K562 (cell line): ENCODE data around the gene BANP. TPM values are rescaled to one million over a fixed set of nuclear protein-coding genes. Genes with fewer than 3 reads are reported as not detected.

Source experiments
- CBX1 ChIP-seq: sonication (generic); IDR thresholded peaks from 2 replicates; pipeline ENCODE4 v1.6.1; 2016; ENCODE audit warnings: antibody characterized with exemption, low read depth, mild to moderate bottlenecking
- CEBPB ChIP-seq: fragments of 450-650 bp; IDR thresholded peaks from 2 replicates; pipeline ENCODE4 v1.6.1; 2016; ENCODE audit warnings: missing genetic modification characterization, missing compliant biosample characterization
- COPS2 ChIP-seq: fragments of 450-650 bp; conservative IDR thresholded peaks from 2 replicates; pipeline ENCODE4 v1.6.1; 2016; ENCODE audit warnings: mild to moderate bottlenecking, moderate library complexity
- GATAD2A ChIP-seq: fragments of 450-650 bp; IDR thresholded peaks from 2 replicates; pipeline ENCODE4 v1.6.1; 2017
- HMG20B ChIP-seq: fragments of 250-450 bp; sonication (Bioruptor Pico); IDR thresholded peaks from 2 replicates; pipeline ENCODE4 v1.5.0; 2021; ENCODE audit warnings: mild to moderate bottlenecking
- ILK ChIP-seq: fragments of 450-650 bp; IDR thresholded peaks from 2 replicates; pipeline ENCODE4 v1.6.1; 2016; ENCODE audit warnings: missing genetic modification characterization, low read depth, mild to moderate bottlenecking, missing compliant biosample characterization, moderate library complexity, borderline replicate concordance
- NRF1 ChIP-seq, 2 experiments: fragments of 450-650 bp; IDR thresholded peaks in 1 of 2; conservative IDR thresholded peaks in 1 of 2; 2 replicates each; pipeline ENCODE4 v1.6.1; 2014; ENCODE audit warnings: mild to moderate bottlenecking in 2 of 2
- PPARD ChIP-seq: fragments of 250-450 bp; sonication (Bioruptor Pico); IDR thresholded peaks from 2 replicates; pipeline ENCODE4 v1.8.0; 2022; ENCODE audit warnings: inconsistent platforms, mild to moderate bottlenecking, moderate library complexity
- PURB ChIP-seq: sonication (generic); formaldehyde crosslinking; IDR thresholded peaks from 2 replicates; pipeline ENCODE4 v1.9.0; 2021; ENCODE audit warnings: low read depth, mild to moderate bottlenecking, missing genetic modification reagents
- RBM17 ChIP-seq: fragments of 200-400 bp; formaldehyde crosslinking; IDR thresholded peaks from 2 replicates; pipeline ENCODE4 v1.6.1; 2017; ENCODE audit warnings: low read depth, mild to moderate bottlenecking, low read length, borderline replicate concordance
- SMAD2 ChIP-seq: fragments of 150-350 bp; IDR thresholded peaks from 2 replicates; pipeline ENCODE4 v1.6.1; 2014; ENCODE audit warnings: low read depth, mild to moderate bottlenecking, low read length
- SMARCA5 ChIP-seq: fragments of 450-650 bp; IDR thresholded peaks from 2 replicates; pipeline ENCODE4 v1.6.1; 2016
- TCFL5 ChIP-seq: fragments of 250-450 bp; sonication (Bioruptor Pico); conservative IDR thresholded peaks from 2 replicates; pipeline ENCODE4 v1.6.1; 2021; ENCODE audit warnings: mild to moderate bottlenecking, moderate library complexity, matching md5 sums
- TOE1 ChIP-seq, 2 experiments: fragments of 450-650 bp in 1 of 2; sonication (generic) in 1 of 2; formaldehyde crosslinking in 1 of 2; IDR thresholded peaks; 2 replicates each; pipeline versions ENCODE4 v1.7.1 to v1.8.0; 2016 to 2022; ENCODE audit warnings: borderline replicate concordance in 2 of 2, mild to moderate bottlenecking in 2 of 2, antibody characterized with exemption in 1 of 2, inconsistent platforms in 1 of 2, low read depth in 1 of 2, missing genetic modification reagents in 1 of 2, moderate library complexity in 1 of 2
- ZC3H8 ChIP-seq: fragments of 450-650 bp; IDR thresholded peaks from 2 replicates; pipeline ENCODE4 v1.6.1; 2017
- ZKSCAN3 ChIP-seq: fragments of 250-450 bp; sonication (Bioruptor Pico); IDR thresholded peaks from 2 replicates; pipeline ENCODE4 v1.4.0; 2020
- ZNF584 ChIP-seq: fragments of 200-800 bp; sonication (Bioruptor generic); IDR thresholded peaks from 2 replicates; pipeline ENCODE4 v1.6.1; 2016; ENCODE audit warnings: low read depth, mild to moderate bottlenecking, missing genetic modification characterization, missing compliant biosample characterization
- ZNF76 ChIP-seq: fragments of 250-450 bp; sonication (Bioruptor Pico); IDR thresholded peaks from 2 replicates; pipeline ENCODE4 v1.4.0; 2020; ENCODE audit warnings: mild to moderate bottlenecking, moderate library complexity, borderline replicate concordance
- polyA plus RNA-seq, 8 experiments: library from polyadenylated mRNA; depleted of rRNA in 4 of 8; stranded (reverse) in 5 of 8; unstranded in 3 of 8; fragments of >200 nt; fragmentation: Nextera tagmentation in 2 of 8; fragmentation: Illumina TruSeq in 1 of 8; extraction: Ambion mirVana in 2 of 8; extraction: Trizol in 1 of 8; gene quantifications; 2 replicates each; pipeline versions ENCODE4 v1.2.1 to v1.2.3, GENCODE V29; 2011 to 2014; ENCODE audit warnings: inconsistent platforms in 1 of 8, missing spikeins in 1 of 8
- total RNA-seq, 7 experiments: library from RNA; depleted of rRNA in 6 of 7; stranded (reverse); fragments of >200 nt in 6 of 7; fragmentation: Illumina TruSeq in 2 of 7; extraction: Trizol in 2 of 7; gene quantifications; 2 replicates each; pipeline versions ENCODE4 v1.2.1 to v1.2.3, GENCODE V29; 2011 to 2021; ENCODE audit warnings: low replicate concordance in 1 of 7
- TF ChIP-seq, protein P1 (sequence below): fragments of 450-650 bp; formaldehyde crosslinking; IDR thresholded peaks from 2 replicates; pipeline ENCODE4 v1.4.0; 2020; ENCODE audit warnings: mild to moderate bottlenecking, moderate library complexity
- TF ChIP-seq, protein P2 (sequence below): fragments of 450-650 bp; formaldehyde crosslinking; conservative IDR thresholded peaks from 2 replicates; pipeline ENCODE4 v1.4.0; 2022; ENCODE audit warnings: mild to moderate bottlenecking, missing genetic modification characterization
- TF ChIP-seq, protein P3 (sequence below): fragments of 450-650 bp; conservative IDR thresholded peaks from 2 replicates; pipeline ENCODE4 v1.6.1; 2016; ENCODE audit warnings: missing genetic modification characterization, low read depth, mild to moderate bottlenecking, missing compliant biosample characterization, moderate library complexity
- TF ChIP-seq, protein P4 (sequence below): sonication (generic); formaldehyde crosslinking; IDR thresholded peaks from 2 replicates; pipeline ENCODE4 v1.8.1; 2023; ENCODE audit warnings: mild to moderate bottlenecking, missing genetic modification reagents

Gene BANP
- total and polyA plus RNA-seq, 9 of the 15 experiments (the other 6 are each of a cell fraction or from before 2014, with no cell fraction given), result 4.6 to 22.1 (median 15.6) TPM

DNA sequence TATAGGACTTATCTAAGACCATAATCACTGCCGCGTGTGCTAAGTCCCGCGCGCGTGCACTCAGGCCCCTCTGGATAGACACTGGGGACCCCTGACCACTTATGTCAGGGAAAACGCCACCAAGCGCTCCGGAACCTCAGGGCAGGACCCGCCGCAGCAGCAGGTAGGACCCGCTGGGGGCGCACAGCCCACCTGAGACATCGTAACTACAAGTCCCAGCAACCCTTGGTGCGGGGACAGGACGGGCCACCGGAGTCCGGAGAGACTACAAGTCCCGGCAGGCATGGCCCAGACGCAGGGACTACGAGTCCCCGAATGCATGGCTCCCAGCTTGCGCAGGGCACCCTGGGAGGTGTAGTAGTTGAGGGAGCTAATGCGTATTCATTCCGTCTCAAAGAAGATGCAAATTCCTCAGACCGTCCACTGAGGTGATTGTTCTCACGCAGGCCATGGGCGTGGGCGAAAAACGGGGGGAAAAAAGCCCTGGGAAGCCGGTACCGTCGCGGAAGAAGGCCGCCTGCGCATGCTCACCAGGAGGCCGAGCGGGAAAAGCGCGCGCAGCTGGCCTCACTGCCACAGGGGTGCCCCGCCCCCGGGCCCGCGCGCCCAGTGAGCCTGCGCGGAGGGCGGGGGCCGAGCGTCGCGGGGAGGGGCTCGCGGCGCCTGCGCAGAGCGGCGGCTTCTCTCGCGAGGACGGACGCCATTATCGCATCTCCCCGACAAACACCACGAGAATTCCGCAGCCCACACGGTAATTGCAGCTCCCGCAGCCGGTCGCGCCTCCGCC is at the start of gene BANP (continued):
- TF ChIP-seq PPARD (CRISPR knock-in tag), result no peak
- TF ChIP-seq TCFL5 (CRISPR knock-in tag), result peak; percentile 78
- TF ChIP-seq, protein P1, sequence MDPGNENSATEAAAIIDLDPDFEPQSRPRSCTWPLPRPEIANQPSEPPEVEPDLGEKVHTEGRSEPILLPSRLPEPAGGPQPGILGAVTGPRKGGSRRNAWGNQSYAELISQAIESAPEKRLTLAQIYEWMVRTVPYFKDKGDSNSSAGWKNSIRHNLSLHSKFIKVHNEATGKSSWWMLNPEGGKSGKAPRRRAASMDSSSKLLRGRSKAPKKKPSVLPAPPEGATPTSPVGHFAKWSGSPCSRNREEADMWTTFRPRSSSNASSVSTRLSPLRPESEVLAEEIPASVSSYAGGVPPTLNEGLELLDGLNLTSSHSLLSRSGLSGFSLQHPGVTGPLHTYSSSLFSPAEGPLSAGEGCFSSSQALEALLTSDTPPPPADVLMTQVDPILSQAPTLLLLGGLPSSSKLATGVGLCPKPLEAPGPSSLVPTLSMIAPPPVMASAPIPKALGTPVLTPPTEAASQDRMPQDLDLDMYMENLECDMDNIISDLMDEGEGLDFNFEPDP, result no peak
- no peak for TF ChIP-seq COPS2
- TF ChIP-seq, protein P2, sequence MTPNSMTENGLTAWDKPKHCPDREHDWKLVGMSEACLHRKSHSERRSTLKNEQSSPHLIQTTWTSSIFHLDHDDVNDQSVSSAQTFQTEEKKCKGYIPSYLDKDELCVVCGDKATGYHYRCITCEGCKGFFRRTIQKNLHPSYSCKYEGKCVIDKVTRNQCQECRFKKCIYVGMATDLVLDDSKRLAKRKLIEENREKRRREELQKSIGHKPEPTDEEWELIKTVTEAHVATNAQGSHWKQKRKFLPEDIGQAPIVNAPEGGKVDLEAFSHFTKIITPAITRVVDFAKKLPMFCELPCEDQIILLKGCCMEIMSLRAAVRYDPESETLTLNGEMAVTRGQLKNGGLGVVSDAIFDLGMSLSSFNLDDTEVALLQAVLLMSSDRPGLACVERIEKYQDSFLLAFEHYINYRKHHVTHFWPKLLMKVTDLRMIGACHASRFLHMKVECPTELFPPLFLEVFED (CRISPR knock-in tag), result 0 out of 2 replicates have a peak, but pooled peaks have one; percentile 65
- peak; percentile 76; the same call in 1 of the 2 replicates for TF ChIP-seq TOE1 (IDR thresholded peaks at IDR 0.05; ENCODE audit: borderline replicate concordance)
- no peak for TF ChIP-seq TOE1 (CRISPR knock-in tag; IDR thresholded peaks at IDR 0.05; ENCODE audit: borderline replicate concordance, low read depth)
- TF ChIP-seq SMARCA5, result no peak
- no peak for TF ChIP-seq CEBPB (tag)
- TF ChIP-seq ZKSCAN3 (CRISPR knock-in tag), result no peak
- peak; percentile 94; the same call in 1 of the 2 replicates for TF ChIP-seq ZNF76 (CRISPR knock-in tag)
- no peak for TF ChIP-seq ILK (tag)
- TF ChIP-seq GATAD2A, result 0 out of 2 replicates have a peak, but pooled peaks have one; percentile 52
- TF ChIP-seq NRF1 (conservative IDR thresholded peaks at IDR 0.05 in 1 of 2, IDR thresholded peaks at IDR 0.05 in 1 of 2), result peak; percentile 100
- no peak; the same call in 1 of the 2 replicates for TF ChIP-seq CBX1
- peak; percentile 96; the same call in 1 of the 2 replicates for TF ChIP-seq ZNF584 (CRISPR knock-in tag)
- TF ChIP-seq, protein P3, sequence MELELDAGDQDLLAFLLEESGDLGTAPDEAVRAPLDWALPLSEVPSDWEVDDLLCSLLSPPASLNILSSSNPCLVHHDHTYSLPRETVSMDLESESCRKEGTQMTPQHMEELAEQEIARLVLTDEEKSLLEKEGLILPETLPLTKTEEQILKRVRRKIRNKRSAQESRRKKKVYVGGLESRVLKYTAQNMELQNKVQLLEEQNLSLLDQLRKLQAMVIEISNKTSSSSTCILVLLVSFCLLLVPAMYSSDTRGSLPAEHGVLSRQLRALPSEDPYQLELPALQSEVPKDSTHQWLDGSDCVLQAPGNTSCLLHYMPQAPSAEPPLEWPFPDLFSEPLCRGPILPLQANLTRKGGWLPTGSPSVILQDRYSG (tag), result peak; percentile 85; the same call in 1 of the 2 replicates
- no peak for TF ChIP-seq RBM17
- TF ChIP-seq SMAD2, result peak; percentile 82; the same call in 1 of the 2 replicates
- TF ChIP-seq, protein P4, sequence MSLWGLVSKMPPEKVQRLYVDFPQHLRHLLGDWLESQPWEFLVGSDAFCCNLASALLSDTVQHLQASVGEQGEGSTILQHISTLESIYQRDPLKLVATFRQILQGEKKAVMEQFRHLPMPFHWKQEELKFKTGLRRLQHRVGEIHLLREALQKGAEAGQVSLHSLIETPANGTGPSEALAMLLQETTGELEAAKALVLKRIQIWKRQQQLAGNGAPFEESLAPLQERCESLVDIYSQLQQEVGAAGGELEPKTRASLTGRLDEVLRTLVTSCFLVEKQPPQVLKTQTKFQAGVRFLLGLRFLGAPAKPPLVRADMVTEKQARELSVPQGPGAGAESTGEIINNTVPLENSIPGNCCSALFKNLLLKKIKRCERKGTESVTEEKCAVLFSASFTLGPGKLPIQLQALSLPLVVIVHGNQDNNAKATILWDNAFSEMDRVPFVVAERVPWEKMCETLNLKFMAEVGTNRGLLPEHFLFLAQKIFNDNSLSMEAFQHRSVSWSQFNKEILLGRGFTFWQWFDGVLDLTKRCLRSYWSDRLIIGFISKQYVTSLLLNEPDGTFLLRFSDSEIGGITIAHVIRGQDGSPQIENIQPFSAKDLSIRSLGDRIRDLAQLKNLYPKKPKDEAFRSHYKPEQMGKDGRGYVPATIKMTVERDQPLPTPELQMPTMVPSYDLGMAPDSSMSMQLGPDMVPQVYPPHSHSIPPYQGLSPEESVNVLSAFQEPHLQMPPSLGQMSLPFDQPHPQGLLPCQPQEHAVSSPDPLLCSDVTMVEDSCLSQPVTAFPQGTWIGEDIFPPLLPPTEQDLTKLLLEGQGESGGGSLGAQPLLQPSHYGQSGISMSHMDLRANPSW (CRISPR knock-in tag), result 0 out of 2 replicates have a peak, but pooled peaks have one; percentile 39
- TF ChIP-seq PURB (CRISPR knock-in tag), result no peak
- no peak for TF ChIP-seq HMG20B (CRISPR knock-in tag)
- TF ChIP-seq ZC3H8, result no peak
